ENCODE measurements around the gene PKNOX1.
"Not testable (repeated sequence)": the region's sequence is repeated elsewhere in the genome, so short reads cannot be mapped to it uniquely, and the experiment has no call there.

PKNOX1 gene

DNA sequence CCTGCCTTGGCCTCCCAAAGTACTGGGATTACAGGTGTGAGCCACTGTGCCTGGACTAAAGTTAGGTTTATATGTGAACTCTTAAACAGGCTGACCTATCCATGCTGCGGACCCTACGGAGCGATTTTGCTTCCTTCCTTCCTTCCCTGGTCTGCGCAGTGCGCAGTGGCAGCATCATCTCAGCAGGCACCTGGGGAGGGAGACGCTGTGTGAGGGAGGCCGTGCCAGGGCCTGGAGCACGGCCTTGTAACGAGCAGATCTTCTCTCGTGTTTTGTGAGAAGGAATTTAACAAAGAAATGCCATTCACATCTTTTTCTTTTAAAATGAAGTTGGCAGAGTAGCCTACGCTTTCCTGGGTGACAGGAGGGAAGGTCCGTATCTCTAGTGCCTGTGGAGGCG is 45.8 kb downstream of the PKNOX1 start:
- no peak for DNase-seq (ENCODE audit: low read depth in 2 of 2)

DNA sequence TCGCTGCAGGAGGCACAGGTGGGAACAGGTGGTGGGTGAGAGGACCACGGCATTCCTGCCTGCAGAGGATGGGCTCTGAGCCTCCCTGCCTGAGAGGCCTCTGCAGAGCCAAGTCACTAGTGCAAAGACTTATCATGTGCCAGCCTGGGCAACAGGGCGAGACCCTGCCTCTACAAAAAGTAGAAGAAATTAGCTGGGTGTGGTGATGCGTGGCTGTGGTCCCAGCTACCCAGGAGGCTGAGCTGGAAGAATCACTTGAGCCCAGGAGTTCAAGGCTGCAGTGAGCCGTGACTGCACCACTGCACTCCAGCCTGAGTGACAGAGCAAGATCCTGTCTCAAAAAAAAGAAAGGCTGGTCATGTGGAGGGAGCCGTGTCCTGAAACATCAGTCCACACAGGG is 46.4 kb downstream of the PKNOX1 start:
- DNase-seq (ENCODE audit: low read depth in 2 of 2) = no peak

DNA sequence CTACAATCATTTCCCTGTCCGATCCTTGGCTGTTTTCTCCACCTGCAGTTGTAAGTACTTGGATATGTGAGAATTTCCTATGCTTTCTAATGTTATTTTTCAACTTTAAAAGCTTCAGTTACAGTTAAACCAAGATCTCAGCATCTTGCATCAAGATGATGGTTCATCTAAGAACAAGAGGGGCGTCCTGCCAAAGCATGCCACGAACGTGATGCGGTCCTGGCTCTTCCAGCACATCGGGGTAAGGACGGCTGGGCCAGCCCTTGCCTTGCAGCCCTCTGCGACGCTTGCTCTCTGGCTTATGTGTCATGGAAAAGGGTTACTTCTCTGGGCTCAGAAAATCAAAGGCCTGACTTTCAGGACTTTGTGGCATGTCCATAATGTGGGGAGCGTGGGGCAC is 46.8 kb downstream of the PKNOX1 start:
- DNase-seq (ENCODE audit: low read depth in 2 of 2) = no peak

DNA sequence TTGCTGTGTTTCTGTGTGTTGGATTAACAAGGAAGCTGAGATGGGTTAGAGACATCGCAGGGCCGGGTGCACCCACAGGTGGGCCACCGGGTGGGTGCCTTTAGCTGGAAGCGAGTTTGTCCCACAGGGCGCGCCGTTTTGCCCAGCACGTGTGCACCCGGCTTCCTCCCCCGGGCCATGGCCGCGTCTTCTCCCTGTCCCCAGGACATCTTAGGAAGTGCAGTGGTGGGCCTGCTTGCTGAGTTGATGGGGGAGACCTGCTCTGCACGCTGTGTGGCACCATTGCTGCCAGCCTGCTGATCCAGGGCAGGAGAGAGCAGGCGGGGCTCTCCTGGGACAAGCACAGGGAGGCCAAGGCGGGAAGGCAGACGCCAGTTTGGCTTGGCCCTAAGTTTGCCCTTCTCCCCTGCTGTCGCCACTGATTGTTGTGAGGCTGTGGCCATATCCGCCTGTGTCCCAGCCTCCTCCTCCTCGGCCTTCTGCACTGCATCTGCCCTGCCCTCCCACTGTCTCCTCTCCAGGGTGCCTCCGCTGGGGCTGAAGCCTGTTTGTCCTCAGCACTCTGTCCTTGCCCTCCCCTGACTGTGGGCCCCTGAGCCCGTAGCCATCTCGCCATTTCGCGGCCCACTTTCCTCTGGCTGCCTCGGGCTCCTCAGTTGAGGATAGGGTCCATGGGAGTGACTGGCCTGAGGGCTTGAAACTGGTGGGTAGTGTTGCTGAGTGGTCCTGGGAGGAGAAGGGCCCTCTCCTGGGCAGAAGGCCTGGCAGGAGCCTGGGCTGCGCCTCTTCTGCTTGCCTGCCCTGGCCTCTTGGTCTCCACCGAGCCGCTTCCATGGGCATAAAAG is 47.6 kb downstream of the PKNOX1 start:
- DNase-seq (ENCODE audit: low read depth in 2 of 2) = no peak

DNA sequence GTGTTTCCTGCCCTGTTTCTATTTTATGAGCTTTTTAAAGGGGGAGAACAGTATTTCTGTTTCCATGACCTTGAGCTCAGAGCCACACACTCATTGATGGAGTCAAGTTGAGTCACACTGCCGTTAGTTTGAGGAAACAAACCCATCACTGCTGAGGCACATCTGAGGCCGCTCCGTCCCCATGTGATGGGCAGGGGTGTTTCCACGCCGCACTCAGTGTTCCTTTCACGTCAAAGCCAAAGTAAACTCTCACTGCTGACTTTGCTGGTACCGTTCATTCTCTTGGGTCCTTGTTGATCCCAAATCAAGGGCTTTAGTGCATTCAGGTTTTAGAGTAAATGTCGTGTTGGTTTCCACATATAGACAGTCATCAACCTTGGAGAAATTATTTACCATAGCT is 48.8 kb downstream of the PKNOX1 start:
- DNase-seq (ENCODE audit: low read depth in 2 of 2) = no peak

DNA sequence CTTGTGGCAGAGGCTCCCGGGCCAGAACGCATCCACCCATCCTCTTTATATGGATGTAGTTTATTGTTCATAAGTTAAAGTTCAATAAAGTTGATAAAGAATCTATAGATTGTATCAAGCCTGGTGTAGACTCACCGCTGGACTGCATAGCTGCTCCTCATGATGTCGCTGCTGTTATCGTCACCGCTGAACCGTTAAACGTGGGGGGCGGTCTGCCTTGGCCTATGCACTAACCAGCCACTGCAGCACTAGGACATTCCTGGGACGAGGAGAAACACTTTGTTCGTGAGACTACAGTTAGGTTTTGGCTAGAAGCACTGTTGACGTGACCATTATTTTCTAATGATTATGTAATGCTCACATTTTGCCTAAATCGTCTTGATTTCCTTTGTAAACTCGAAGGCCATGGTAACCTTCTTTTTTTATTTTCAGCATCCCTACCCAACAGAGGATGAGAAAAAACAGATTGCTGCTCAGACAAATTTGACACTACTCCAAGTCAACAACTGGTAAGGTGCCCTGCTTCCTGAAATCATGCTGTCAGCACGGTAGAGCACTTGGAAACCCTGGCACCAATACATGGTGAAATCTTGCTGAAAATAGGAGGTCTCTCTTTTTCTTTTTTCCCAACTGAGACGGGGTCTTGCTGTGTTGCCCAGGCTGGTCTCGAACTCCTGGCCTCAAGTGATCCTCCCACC is 50.2 kb downstream of the PKNOX1 start:
- DNase-seq (ENCODE audit: low read depth in 2 of 2) = no peak

DNA sequence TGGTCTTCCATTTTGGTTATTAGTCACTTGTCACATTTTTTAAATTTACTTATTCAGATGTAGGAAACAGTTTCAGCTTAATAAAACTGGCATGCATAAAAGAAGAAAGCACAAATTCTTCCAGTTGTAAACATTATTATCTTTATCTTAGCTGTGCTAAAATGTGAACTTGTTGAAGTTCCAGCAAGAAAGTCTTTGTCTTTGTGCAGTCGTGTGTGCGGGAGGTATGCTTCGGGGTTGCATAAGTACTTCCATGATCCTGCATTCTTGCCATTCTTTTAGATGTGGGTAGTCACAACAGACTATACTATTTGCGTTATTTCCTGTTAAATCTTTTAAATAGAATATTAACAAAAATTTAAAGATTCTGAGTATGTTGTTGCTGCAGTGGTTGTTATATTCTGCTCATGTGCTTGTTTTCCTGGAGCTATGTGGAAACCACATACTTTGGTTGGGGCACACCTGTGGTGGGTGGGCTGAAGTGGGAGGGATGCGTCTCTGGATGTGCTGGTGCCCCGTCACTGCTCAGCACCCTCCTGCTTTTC is 51.3 kb downstream of the PKNOX1 start:
- peak; percentile 41 to 52 for DNase-seq (ENCODE audit: low read depth in 2 of 2)

DNA sequence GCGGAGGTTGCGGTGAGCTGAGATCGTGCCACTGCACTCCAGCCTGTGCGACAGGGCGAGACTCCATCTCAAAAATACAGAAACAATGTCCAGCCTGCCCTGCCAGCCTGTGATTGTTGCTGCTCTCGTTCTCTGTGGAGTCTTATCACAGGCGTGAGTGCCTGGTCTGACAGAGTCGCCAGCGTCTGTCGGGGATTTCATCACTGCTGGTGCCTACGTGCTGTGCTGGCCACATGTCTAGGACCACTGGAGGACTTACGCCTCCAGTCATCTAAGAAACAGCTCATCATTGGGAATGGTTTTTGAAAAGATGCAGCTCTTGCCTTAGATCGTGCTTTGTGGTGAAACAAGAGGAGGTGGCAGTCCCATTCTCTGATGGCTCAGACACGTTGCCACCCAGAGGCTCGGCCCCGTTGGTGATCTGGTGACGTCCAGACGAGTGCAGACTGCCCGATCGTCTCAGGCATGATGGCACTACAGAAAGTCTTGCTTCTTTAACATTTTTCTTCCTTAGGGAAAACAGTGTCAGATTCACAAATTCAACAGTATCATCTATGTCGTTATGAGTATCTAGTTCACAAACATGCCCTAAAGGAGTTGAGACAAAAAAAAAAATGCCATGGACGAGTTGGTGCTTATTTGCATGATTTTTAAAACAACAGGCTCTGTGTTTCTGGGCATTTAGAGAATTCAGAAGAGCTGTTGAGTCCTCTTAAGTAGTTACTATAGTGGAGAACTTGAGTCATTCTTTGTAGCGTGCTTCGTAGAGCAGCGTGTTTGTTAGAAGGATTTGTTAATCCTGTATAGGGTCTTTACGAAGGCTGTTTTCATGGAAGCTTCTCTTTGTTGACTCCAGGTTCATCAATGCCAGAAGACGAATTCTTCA is 53.7 kb downstream of the PKNOX1 start:
- DNase-seq (ENCODE audit: low read depth in 2 of 2) = no peak

DNA sequence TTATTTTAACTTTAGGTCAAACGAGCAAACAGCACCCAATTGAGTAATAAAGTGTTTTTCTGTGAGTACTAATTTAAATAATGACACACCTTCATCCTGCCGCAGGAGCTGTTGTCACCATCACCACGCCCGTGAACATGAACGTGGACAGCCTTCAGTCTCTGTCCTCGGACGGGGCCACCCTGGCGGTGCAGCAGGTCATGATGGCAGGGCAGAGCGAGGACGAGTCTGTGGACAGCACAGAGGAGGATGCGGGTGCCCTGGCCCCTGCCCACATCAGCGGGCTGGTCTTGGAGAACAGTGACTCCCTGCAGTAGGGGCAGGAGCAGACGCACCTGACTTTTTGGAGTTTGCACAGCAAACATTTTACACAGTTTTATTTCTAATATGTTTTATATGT is 55.4 kb downstream of the PKNOX1 start:
- no peak for DNase-seq (ENCODE audit: low read depth in 2 of 2)

DNA sequence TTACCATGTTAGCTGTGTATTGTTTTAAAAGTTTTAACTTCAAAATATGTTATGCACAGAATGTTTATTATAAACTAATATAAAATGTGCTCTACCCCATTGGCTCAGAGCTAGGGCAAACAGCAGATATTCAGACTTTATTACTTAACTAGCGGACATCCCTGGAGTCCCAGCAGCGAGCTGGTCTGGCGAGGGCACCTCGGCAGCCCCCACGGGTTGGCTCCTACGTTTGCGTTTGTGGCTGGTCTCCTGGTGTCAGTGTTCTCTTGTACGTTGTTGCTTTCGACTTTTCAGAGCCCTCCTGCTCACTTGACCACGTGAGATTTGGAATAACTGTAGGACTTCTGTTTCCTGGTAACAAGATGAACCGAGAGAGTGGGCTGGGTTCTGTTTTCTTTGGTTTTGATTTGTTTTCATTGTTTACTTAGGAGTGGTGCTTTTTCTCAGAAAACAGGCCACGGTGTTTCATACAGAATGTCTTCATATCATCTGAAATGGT is 56.8 kb downstream of the PKNOX1 start:
- DNase-seq (ENCODE audit: low read depth in 2 of 2) = no peak

DNA sequence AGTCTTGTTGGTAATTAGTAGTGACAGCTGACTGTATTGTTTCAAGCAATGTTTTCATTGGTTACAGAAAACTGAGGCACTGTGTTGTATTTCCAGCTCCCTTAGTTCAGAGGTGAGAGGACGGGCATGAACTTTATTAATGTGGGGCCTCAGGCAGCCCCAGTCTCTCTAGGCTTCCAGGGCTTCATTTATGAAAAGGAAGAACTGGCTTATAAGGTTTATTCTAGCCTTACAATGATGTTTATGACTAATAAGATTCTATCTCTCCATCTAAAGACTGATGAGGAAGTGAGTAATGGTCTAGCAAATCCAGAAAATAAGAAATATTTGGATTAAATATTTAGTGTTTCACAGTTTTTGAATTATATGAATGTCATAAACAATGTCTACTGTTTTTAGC is 59.7 kb downstream of the PKNOX1 start:
- no peak for DNase-seq (ENCODE audit: low read depth in 2 of 2)

DNA sequence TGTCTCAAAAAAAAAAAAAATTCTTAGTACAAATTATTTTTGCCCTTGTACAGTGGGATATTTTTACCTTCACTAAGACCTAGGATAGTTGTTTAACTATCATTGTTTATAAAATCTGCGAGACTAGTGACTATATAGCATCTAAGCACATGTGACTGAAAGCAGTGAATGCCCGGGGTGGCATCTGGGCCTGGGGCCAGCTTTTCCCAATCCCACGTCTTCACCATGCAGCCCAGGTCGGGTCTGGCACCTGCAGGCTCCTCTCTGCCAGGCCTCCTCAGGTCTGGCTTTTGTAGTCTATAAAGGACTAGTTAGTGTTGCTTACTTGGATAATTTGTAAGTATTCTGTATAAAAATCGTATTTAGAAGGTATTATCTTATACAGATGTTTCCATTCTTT is 60.5 kb downstream of the PKNOX1 start:
- DNase-seq (ENCODE audit: low read depth in 2 of 2) = no peak

DNA sequence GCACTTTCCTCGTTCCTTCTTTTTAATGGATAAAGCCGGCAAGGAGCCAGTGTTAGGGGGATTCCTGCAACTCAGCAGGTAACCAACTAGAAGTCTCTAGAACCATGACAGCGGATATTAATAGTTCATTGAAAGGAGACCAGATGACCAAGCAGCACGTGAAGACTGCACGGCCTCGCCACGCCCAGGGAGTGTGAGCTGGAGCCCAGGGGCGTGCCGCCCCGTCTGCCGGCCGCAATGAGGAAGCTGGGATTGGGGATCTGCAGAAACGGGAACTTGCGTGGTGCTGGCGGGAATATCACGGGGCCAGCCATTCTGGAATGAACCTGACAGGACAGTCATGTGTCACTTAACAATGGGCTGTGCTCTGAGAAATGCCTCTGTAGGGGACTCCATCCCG is 62.5 kb downstream of the PKNOX1 start:
- not testable (repeated sequence) for DNase-seq (ENCODE audit: low read depth in 2 of 2)

DNA sequence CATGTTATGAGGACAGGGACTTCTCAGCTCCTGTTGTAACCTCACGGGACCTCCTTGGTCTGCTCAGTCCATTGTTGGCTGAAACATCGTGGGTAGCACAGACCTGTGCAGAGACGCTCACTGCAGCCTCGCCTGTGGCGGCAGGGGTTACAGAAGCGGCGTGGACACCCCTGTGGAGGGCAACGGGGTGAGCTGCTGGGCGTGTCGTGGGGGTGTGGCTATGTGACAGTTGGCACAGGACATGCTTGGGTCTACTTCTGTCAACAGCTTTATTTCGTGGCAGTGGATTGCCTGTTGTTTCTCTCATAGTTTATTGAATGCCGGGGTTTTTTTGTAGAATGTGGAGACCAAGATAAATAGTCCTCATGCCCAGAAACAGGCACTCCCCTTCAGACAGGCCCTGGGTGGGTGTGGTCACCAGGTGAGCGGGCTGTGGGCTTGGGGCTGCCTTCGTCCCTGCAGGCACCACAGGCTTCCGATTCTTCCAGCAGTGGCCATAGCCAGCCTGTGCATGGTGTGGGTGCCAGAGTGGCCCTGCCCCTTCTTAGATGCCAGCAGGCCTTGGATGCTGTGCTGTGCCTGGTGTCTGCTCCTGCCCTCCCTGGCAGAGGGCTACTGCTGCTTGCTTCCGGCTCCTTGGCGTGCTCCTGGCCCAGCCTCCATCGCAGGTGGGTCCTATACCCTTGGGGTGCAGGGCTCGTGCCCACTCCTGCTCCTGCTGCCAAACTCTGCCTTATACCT is 63.7 kb downstream of the PKNOX1 start:
- not testable (repeated sequence) for DNase-seq (ENCODE audit: low read depth in 2 of 2)

DNA sequence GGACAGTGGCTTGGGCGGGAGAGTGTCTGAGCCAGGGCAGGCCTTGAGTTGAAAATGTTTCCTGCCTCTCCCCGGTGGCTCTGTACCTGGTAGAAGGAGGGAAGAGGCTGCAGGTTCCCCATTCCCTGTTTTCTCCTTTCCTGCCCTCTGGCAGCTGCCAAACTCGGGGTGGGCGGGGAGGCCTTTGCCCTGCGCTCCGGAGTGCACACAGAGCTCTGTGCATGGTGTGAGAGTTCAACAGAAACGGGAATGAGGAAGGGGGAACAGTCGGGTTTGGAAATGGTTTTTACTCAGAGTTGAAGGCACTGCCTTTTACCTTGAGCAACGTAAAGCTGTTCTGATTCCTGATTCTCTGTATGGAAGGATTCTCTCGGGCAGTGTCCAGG is 64.3 kb downstream of the PKNOX1 start:
- DNase-seq (ENCODE audit: low read depth in 2 of 2) = not testable (repeated sequence)

DNA sequence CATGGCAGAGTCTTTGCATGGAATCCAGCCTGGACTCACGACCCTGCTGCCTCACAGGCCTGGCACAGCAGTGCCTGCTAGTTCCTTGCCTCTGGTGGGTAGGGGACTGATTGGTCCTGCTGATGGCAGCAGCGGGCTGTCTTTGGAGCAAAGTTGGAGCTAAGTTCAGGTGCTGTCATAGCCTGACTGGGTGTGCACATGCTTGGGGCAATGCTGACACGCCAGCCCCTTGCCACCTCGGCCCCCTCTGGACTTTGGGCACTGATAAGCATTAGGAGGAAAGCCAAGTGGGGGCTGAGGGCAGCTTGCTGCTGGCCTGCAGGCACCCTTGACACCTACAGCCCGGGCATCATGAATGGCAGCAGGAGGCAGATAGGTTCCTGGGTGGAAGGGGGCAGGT is 67.8 kb downstream of the PKNOX1 start:
- DNase-seq (ENCODE audit: low read depth in 2 of 2) = not testable (repeated sequence)

DNA sequence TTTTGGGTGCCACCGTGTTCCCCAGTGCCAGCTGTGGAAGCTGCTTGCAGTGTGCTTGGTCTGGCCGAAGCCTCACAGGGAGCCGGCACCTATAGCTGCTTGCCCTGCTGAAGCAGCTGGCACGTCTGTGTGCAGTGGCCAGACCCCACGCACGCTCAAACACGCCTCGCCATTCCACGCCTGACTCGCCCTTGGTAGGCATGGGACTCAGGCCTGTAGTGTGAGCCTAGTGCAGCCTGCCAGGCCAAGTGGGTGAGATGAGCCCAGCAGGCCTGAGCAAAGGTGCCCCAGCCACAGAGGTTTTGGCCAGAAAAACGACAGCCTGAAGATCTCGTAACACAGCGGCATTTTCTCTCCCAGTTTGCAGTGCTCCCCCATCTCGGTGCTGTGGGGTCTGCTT is 68.9 kb downstream of the PKNOX1 start:
- not testable (repeated sequence) for DNase-seq (ENCODE audit: low read depth in 2 of 2)

DNA sequence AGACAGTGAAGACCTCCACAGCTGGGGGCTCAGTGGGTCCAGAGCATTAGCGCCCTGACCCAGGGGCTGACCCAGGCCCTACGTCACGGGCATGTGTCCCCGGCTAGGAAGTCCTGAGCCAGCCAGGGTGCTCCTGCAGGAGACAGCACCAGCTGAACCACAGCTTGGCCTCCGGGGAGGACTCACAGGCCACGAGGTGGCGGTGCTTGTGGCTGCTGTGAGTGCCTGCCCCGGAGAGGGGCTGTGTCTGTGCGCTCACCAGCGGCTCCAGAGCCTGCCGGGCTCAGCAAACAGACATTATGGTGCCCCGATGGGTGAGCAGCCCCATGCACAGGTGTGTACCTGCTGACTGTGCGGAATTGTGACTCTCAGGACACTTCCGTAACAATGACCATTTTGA is 70.2 kb downstream of the PKNOX1 start:
- not testable (repeated sequence) for DNase-seq (ENCODE audit: low read depth in 2 of 2)

DNA sequence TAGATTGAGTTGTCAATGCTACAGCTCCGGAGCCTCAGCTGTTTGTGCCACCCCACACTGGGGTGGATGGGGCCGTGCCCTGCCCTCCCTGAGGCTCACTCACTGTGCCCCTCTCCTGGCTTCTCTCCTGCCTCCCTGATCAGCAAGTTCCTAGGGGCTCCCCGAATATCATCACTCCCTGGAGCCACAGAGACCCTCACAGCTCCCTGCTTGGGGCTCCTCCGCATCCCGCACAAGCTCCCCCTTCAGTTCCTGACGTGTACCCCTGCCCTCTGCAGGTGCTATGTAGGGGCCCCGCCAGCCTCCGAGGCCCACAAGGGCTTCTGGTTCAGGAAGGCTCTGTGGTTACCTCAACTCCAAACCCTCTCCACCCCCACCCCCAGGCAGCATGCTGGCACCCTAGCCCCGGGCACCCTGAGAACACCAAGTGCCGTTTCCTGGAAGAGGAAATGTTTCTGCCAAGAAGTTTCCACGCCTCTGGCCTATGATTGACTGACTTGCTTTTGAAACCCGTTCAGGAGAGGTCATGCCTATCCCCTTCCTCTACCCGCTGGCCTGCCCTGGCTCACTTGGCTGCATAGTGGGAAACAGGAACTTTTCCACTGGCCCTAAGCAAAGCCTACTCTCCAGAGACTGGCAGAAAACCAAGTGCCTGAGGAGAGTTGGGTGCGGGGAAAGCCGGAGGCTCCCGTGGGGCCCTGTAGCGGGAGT is 71.0 kb downstream of the PKNOX1 start:
- DNase-seq (ENCODE audit: low read depth in 2 of 2) = not testable (repeated sequence)

All from fibroblast of skin of left biceps (primary cell).